Superior temporal gyrus (tissue), 1 donor: ENCODE measurements around the gene LRBA.

Experiments used
- DNase-seq: peaks from one replicate; pipeline ENCODE4 v3.0.0-alpha.2; 2016; ENCODE audit errors: extremely low spot score

Gene LRBA

DNA sequence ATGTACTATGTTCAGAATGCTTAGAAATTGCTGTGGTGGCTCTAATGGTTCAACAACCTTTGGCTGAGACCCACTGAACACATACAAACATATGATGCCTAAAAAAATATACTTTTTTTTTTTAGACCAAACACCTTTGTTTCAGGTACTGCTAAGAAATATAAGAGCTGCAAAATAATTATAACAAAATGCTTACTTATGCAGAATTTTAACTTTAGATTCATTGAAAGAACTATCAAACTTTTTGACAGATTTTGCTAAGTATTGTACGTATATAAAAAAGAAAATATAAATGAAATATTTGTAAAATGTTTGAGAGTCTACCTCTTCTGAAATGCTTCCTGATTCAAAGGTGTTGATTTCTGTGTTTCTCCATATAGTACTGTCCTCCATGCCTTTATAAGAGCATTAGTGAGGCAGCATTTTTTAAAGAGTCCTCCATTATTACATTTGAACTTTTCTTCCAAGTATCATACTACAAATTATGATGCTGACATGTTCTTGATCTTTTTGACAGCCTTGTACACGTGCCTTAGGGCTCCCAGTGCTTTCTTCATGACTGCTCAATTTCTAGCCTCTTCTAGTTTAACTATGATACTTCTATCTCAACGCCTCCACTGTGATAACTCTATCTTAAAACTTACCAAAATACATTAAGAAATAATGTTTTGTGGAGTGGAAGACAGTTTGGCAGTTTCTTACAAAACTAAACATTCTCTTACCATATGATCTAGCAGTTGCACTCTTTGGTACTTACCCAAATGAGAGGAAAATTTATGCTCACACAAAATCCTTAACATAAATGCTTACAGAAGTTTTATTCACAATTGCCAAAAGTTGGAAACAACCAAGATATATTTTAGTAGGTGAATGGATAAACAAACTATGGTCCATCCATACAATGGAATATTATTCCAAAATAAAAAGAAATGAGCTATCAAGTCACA lies 645.4 kb downstream of the LRBA start:
- no peak for DNase-seq

DNA sequence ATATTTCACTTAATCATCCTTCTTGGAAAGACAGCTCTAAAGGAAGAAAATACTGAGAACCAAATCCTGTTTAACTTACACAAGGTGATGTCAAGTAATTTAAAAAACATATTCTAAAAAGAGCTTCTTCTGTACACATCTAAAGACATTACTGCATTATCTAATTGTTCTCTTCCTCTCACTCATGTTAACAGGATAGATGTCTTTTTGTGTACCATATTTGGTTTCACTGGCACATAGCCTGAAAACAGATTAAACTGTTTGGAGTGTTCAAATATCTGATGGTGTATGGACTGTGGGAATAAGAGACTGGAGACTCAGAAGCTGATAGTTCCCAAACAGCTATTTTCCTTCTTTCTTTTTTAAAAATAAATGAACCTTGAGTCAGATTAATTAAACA lies 646.4 kb downstream of the LRBA start:
- DNase-seq: no peak

GRCh38 chr4:150367326-150367725 lies 647.8 kb downstream of the LRBA start:
- DNase-seq: no peak

DNA sequence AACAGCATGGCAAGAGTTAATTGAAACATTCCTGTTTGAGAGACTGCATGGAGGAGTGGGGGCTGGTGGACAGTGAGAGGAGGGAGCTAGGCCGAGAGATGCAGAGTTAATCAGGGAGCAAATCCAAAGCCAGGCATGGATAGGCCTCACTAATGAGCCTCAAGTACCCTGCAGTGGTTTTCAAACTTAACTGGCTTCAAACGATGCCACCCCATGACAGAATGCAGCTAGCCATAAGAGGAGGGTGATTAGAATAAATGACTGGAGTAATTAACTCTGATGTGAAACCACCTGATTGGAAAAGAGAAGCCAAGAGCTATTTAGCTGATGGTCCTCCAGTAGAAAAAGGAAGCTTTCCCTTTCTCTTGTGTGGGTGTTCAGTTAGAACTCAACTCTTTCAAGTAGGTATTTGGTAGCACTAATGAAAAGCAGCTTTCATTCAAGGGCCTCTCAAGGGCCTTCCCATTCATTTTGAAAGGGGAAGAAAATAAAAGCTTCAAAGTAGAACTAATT lies 648.5 kb downstream of the LRBA start:
- no peak for DNase-seq

DNA sequence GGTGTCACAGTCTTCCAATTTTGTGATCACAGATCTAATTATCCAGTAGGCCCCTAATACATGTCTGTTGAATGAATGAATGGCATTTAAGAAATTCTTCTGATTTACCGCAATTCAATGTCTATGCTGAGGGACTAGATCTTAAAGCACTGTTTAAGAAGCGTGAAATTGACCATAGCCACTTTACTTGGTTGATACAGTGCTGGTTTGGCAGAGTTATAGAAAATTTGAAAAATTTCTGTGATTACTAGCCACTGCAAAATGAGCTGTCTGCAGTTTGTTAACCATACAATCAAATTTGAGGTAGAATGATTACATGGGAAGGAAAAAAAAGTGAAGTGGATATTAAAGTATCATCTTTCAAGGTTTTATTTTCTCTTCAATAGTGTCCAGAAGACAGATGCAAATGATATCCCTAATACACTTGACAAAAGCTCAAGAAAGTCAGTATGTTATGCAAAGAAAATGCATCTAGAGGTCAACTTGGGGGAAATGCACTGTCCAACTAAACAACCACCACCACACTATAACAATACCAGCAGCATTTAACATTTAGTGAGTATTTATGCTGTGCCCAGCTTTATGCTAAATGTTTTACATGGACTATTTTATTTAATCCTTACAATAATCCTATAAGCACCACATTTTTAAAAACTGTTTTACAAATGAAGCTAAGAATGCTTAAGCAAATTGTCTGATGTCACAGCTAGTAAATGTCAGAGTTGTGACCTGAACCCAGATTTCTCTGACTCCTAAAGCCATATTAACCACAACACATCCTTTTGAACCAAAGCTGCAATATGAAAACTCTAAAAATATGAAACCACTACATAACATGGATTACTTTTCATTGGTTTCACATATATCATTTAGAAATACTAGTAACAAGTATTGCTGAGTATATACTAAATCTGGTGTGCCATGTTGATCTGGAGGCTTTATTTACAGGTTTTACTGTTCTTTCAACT lies 651.1 kb downstream of the LRBA start:
- DNase-seq: no peak

GRCh38 chr4:150358691-150359090 lies 656.4 kb downstream of the LRBA start:
- no peak for DNase-seq

- DNase-seq: no peak
Measured at GRCh38 chr4:150357829-150358228, 657.3 kb downstream of the LRBA start.

GRCh38 chr4:150355858-150356455 lies 659.1 kb downstream of the LRBA start:
- no peak for DNase-seq

- no peak for DNase-seq
Measured at GRCh38 chr4:150355418-150355817, 659.7 kb downstream of the LRBA start.

DNA sequence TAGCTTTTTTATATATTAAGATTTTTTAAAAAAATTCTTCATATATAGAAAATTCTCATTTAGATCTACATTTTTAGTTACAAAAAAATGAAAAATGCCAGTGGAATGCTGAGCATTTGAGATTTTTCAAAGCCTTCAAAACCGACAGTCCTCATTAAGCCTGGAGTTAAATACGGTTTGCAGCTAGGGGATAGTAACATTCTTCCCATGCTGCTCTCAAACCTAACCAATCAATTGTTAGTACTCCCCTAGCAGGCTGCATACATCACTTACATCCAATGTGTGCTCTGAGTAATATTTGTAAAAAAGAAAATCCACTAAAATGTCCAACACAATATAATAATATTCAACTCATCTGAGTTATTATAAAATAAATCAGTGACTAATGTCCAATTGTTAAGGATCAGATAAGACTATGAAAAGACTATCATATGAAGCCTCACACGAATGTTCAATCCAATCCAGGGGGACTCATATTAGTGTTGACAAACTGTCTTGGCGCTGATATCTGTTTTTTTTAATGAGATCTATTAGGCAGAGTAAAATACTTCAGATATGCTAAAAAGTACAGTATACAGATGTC lies 660.8 kb downstream of the LRBA start:
- DNase-seq: no peak

GRCh38 chr4:150348079-150348478 lies 667.0 kb downstream of the LRBA start:
- DNase-seq: no peak

GRCh38 chr4:150345207-150345744 lies 669.8 kb downstream of the LRBA start:
- no peak for DNase-seq

DNA sequence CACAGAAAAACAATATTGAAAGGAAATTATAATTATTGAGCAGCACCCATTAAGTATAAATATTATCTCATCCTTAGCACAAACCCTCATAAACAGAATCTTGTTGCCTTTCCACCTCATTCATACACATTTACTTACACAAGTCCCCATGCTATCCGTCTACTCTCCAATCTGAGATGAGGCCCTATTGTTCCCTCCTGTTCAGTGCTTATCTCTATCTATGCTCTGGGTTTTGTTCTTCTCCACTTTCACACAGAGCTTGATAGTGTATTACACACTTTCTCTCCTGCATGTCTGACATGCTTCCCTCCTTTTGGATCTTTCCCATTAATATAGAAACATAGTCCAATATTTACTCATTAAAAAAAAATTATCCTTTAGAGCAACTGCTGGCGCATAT lies 671.3 kb downstream of the LRBA start:
- DNase-seq: no peak

DNA sequence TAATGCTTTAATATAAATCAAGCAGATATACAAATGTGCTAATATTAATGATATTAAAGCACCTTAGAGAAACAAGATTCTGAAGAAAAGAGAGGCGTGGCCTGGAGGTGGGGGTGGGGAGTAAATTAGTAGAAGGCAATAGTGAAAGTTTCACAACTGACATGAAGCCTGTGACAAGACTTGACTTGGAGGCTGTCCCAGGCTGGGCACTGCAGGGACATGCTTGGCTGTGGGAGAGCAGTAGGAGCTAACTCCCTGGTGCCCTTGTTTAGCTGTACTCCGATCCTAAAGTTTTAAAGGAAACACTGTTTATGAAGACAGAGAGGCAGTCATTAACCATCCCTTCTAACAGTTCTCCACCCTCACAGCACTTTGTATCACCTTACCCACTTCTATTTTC lies 672.1 kb downstream of the LRBA start:
- DNase-seq: no peak

DNA sequence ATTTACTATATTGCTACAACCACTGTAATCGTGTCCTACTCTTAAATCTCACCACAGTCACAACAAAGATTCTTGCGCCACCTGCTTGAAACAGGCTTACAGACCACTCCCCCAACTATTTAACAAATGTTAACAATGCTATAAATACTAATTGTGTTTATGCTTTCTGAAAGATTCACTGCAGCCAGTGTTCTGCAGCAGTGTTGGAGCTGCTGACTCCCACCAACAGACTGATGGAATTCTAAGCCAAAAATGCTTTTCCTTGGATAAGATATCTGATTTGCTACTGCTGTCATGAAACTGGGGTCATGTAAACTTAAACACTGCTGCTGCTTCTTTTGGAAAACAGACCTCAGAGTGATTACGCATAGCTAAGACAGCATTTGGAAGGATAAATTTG lies 677.4 kb downstream of the LRBA start:
- no peak for DNase-seq

DNA sequence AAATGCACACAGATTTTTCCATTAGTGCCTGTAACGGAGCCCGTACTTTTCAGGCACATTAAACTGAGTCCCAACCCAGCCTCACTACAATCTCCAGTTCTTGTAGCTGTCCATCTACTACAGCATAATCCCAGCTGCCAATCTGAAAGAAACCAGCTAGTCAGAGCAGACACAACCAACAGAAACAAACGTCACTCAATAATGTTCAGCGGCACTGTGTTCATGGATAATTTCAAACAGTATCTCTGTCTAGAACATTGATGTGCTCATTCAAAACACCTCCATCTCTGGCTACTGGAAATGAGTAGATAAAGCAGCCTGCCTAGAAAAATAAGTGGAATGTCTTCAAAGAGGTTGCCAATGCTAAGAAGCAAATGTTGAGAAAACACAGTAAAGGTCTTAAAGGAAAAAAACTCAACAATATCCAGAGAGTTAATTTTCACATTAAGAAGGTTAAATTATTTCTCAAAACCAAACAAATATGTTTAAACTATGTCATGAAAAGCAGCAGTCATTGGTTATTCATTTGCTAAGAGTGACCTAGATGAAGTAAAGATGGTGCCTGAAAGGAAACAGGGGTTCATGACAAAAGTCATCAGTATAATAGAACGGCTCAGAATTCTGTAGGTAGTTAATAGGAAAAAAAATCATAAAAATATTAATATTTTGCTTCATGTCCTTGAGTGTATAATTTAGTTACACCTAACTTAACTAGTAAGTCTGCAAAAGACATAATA lies 678.2 kb downstream of the LRBA start:
- no peak for DNase-seq

DNA sequence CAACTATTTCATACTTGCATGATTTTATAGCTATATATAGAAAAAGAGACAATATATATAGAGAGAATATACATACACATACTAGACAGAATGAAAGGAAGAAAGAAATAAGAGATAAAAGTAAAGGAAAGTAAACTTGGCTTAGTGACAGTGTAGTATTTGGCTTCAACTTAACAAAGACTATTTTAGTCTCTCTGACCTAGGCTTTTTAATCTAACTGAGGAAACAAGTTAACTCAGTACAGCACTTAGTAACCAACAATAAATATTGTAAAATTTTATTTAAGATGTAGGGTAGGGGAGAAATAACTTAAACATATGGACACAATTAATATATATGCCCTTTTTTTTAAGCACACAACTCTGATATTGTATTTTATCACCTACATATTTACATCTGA lies 682.1 kb downstream of the LRBA start:
- DNase-seq: no peak

GRCh38 chr4:150332086-150332485 lies 683.0 kb downstream of the LRBA start:
- DNase-seq: no peak

DNA sequence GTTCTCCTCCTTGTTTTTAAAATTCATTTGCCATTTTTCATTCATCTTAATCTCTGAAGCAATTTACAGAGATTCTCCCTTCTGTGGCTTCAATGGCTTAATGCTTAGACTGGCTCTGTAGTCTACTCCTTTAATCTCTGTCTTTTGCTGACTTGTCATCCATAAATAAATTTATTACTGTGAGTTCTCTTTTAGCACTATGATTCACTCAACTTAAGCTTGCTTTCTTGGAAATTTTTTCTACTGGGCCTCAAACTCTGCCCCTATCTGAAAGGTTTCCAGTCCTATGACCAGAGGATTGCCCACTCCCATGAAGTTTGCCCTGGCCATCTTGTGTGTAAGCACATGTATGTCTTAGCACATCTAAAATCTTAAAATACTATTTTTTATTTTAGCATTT lies 685.7 kb downstream of the LRBA start:
- no peak for DNase-seq

DNA sequence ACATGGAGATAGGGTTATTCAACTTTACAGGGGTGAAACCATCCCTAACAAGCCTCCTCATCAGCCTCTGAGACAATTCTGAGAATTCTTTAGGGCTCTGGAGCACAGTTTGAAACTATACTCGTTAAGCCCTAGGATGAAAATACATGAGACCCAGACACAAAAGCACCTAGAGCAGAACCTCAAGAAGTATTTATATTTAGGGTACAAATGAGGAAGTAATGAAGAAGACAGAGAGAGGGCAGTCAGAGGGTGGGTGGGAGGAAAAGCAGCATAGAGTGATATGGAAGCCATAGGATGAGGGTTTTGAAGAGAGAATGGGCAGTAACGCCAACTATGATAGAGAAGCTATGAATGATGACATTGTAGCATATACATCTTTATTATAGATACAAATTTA lies 686.6 kb downstream of the LRBA start:
- DNase-seq: no peak
